B cell (primary cell): ENCODE measurements around the gene NELFA. TPM values are rescaled to one million over a fixed set of nuclear protein-coding genes. Genes with fewer than 3 reads are reported as not detected.

Source experiments
- ATAC-seq: fragments of 200-7000 bp; cut with Tn5 transposase; one replicate; pipeline ENCODE4 v1.10.0; 2021; ENCODE audit warnings: low read depth, mild to moderate bottlenecking, moderate number of reproducible peaks, moderate library complexity
- CTCF ChIA-PET: fragments of 350-600 bp; sonication (Branson Sonifier 250); formaldehyde crosslinking; loops from one replicate; lab custom pipeline; 2021; ENCODE audit warnings: antibody characterized with exemption, inconsistent platforms; lab: Charles Lee
- POLR2A ChIA-PET: fragments of 350-600 bp; sonication (Branson Sonifier 250); formaldehyde crosslinking; loops from one replicate; lab custom pipeline; 2021; ENCODE audit warnings: antibody characterized with exemption; lab: Charles Lee
- DNase-seq: peaks from one replicate; pipeline ENCODE4 v3.0.0; 2013
- H2AFZ ChIP-seq: 2 replicates; pipeline ENCODE4 v1.6.1; 2012; ENCODE audit warnings: mild to moderate bottlenecking, low read depth, low read length; ENCODE audit not compliant: insufficient read depth, poor library complexity, severe bottlenecking
- H3K27ac ChIP-seq, 2 donors: 1 replicate in 1 of 2; 2 replicates in 1 of 2; pipeline ENCODE4 v1.5.1; 2012 to 2013; ENCODE audit warnings: low read length in 2 of 2, mild to moderate bottlenecking in 2 of 2, moderate library complexity in 1 of 2
- H3K27me3 ChIP-seq, 4 experiments: fragments of 200-600 bp in 1 of 4; sonication (generic) in 1 of 4; replicated peaks in 1 of 4; 1 replicate in 2 of 4; 2 replicates in 2 of 4; pipeline versions ENCODE4 v1.6.1 to v1.7.0; 2013 to 2016; ENCODE audit warnings: low read length in 3 of 4, mild to moderate bottlenecking in 2 of 4, mixed read lengths in 1 of 4, moderate library complexity in 1 of 4; ENCODE audit not compliant: insufficient read depth in 4 of 4, control insufficient read depth in 3 of 4; ENCODE audit errors: control extremely low read depth in 1 of 4
- H3K36me3 ChIP-seq, 2 experiments: replicated peaks in 1 of 2; 1 replicate in 1 of 2; 2 replicates in 1 of 2; pipeline versions ENCODE4 v1.6.1 to v1.7.1; 2013; ENCODE audit warnings: low read length in 1 of 2; ENCODE audit not compliant: insufficient read depth in 2 of 2, control insufficient read depth in 1 of 2; ENCODE audit errors: control extremely low read depth in 1 of 2, extremely low read depth in 1 of 2
- H3K4me1 ChIP-seq, 2 donors: fragments of 200-600 bp in 1 of 2; sonication (generic) in 1 of 2; 1 replicate in 1 of 2; 2 replicates in 1 of 2; pipeline versions ENCODE4 v1.5.1 to v1.6.1; 2013 to 2017; ENCODE audit warnings: low read length in 2 of 2; ENCODE audit not compliant: control insufficient read depth in 2 of 2, insufficient read depth in 2 of 2
- H3K4me2 ChIP-seq: replicated peaks from 2 replicates; pipeline ENCODE3; 2012; ENCODE audit warnings: mild to moderate bottlenecking, low read depth, low read length; ENCODE audit not compliant: poor library complexity, severe bottlenecking
- H3K4me3 ChIP-seq, 5 experiments: fragments of 200-600 bp in 1 of 5; sonication (generic) in 1 of 5; 1 replicate in 3 of 5; 2 replicates in 2 of 5; pipeline versions ENCODE4 v1.5.1 to v1.7.0; 2011 to 2016; ENCODE audit warnings: low read length in 4 of 5, mild to moderate bottlenecking in 4 of 5, low read depth in 2 of 5, control low read depth in 1 of 5, moderate library complexity in 1 of 5; ENCODE audit not compliant: insufficient read depth in 1 of 5; ENCODE audit errors: control extremely low read depth in 1 of 5, extremely low read depth in 1 of 5
- H3K79me2 ChIP-seq: fragments of 200-600 bp; sonication (generic); one replicate; pipeline ENCODE4 v1.6.0; 2016; ENCODE audit warnings: low read length; ENCODE audit not compliant: control insufficient read depth, insufficient read depth
- H3K9ac ChIP-seq: fragments of 200-600 bp; sonication (generic); 2 replicates; pipeline ENCODE4 v1.6.1; 2017; ENCODE audit warnings: mild to moderate bottlenecking, low read length, moderate library complexity
- H3K9me3 ChIP-seq, 3 donors: one replicate each; pipeline versions ENCODE4 v1.6.1 to v1.7.1; 2013; ENCODE audit warnings: low read length in 2 of 3; ENCODE audit not compliant: control insufficient read depth in 2 of 3, insufficient read depth in 1 of 3; ENCODE audit errors: control extremely low read depth in 1 of 3
- H4K20me1 ChIP-seq: 2 replicates; pipeline ENCODE4 v1.6.0; 2012; ENCODE audit warnings: mild to moderate bottlenecking, low read length; ENCODE audit not compliant: insufficient read depth, control insufficient read depth, poor library complexity, severe bottlenecking
- H3K27ac Mint-ChIP-seq: one replicate; pipeline ENCODE4 v1.8.0; 2021; ENCODE audit warnings: mixed read lengths
- H3K27me3 Mint-ChIP-seq: one replicate; pipeline ENCODE4 v1.8.0; 2021; ENCODE audit warnings: mixed read lengths
- H3K4me1 Mint-ChIP-seq: one replicate; pipeline ENCODE4 v1.8.0; 2021; ENCODE audit warnings: mixed read lengths
- H3K4me3 Mint-ChIP-seq: one replicate; pipeline ENCODE4 v1.8.0; 2021; ENCODE audit warnings: mixed read lengths
- H3K9me3 Mint-ChIP-seq: one replicate; pipeline ENCODE4 v1.8.0; 2022; ENCODE audit warnings: mixed read lengths; ENCODE audit not compliant: insufficient read depth
- EZH2 ChIP-seq: IDR thresholded peaks from 2 replicates; pipeline ENCODE4 v1.6.1; 2012; ENCODE audit warnings: borderline replicate concordance, low read depth, mild to moderate bottlenecking, moderate library complexity, low read length; ENCODE audit not compliant: insufficient read depth, poor library complexity, severe bottlenecking
- WGBS: methylation state at CpG from one replicate; pipeline ENCODE4 v1.1.5; 2013; ENCODE audit warnings: missing lambda C conversion rate; ENCODE audit not compliant: insufficient coverage; 5-methylcytosine and 5-hydroxymethylcytosine counted together
- intact Hi-C: fragments of 100-400 bp; cut with micrococcal nuclease; formaldehyde crosslinking; loops from one replicate; pipeline ENCODE4 v1.10.0; 2022
- polyA plus RNA-seq: library from polyadenylated mRNA; depleted of rRNA; stranded (reverse); fragments of >200 nt; gene quantifications from 2 replicates; pipeline ENCODE4 v1.2.3, GENCODE V29; 2012
- total RNA-seq, 2 donors: library from RNA; stranded (reverse); fragments of 120-200 nt in 1 of 2; gene quantifications; 1 replicate in 1 of 2; 2 replicates in 1 of 2; pipeline versions ENCODE4 v1.2.3 to v1.2.4, GENCODE V29; 2013 to 2022
- TF ChIP-seq, protein P1 (sequence below): fragments of 200-600 bp; IDR thresholded peaks from one replicate; pipeline ENCODE4 v1.8.0; 2022; ENCODE audit warnings: antibody characterized with exemption, mild to moderate bottlenecking

NELFA gene
- total and polyA plus RNA-seq, 2 donors (not counting 1 experiment from before 2014, with no cell fraction given), result 42.8 to 60.7 TPM

DNA sequence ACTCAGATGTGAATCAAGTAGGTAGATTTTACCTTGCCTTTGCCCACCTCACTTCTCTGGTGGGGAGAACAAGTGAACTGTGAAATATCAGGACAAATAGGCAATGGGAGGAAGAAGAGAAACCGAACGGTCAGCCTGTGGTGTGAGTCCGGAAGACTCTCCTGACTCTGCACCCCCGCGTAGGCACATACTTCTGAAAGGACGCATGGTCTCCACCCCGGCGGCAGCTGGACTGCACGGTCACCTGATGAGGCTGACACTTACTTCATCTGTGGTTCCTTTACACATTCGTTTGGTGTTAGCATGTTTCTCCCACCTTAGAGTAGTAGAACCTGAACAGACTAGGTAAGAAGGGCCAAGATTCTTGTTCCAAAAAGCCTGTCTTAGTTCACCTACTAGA is 58.4 kb downstream of the NELFA start:
- 94% methylated on average over 9 of the region's 10 CpGs for WGBS
- ChIA-PET POLR2A (no interaction called here), CTCF (no interaction called here)
- DNase-seq (no peak), ATAC-seq (no peak)
- no peaks in the 10 kb centered on the region for H3K27me3 Mint-ChIP-seq
- Histone ChIP-seq H3K4me3 (no peak overlapping the region), H3K4me1 (no peaks in the 10 kb centered on the region), H3K79me2 (no peaks in the 10 kb centered on the region), H3K9me3 (no peaks in the 10 kb centered on the region), H3K27me3 (no peaks in the 10 kb centered on the region), H3K9ac (no peak overlapping the region), H3K36me3 (peaks cover 0 to 5% of the 10 kb centered on the region in 2 experiments), H2AFZ (no peak overlapping the region), H3K4me2 (no peak overlapping the region), H4K20me1 (no peaks in the 10 kb centered on the region), H3K27ac (no peak overlapping the region)
- no peak for TF ChIP-seq EZH2
- TF ChIP-seq, protein P1, sequence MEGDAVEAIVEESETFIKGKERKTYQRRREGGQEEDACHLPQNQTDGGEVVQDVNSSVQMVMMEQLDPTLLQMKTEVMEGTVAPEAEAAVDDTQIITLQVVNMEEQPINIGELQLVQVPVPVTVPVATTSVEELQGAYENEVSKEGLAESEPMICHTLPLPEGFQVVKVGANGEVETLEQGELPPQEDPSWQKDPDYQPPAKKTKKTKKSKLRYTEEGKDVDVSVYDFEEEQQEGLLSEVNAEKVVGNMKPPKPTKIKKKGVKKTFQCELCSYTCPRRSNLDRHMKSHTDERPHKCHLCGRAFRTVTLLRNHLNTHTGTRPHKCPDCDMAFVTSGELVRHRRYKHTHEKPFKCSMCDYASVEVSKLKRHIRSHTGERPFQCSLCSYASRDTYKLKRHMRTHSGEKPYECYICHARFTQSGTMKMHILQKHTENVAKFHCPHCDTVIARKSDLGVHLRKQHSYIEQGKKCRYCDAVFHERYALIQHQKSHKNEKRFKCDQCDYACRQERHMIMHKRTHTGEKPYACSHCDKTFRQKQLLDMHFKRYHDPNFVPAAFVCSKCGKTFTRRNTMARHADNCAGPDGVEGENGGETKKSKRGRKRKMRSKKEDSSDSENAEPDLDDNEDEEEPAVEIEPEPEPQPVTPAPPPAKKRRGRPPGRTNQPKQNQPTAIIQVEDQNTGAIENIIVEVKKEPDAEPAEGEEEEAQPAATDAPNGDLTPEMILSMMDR, result no peak
- no peaks in the 10 kb centered on the region for H3K9me3 Mint-ChIP-seq
- H3K4me1 Mint-ChIP-seq, result no peaks in the 10 kb centered on the region
- no peak overlapping the region for H3K4me3 Mint-ChIP-seq
- no peak overlapping the region for H3K27ac Mint-ChIP-seq
- intact Hi-C loops, result no loop called here

DNA sequence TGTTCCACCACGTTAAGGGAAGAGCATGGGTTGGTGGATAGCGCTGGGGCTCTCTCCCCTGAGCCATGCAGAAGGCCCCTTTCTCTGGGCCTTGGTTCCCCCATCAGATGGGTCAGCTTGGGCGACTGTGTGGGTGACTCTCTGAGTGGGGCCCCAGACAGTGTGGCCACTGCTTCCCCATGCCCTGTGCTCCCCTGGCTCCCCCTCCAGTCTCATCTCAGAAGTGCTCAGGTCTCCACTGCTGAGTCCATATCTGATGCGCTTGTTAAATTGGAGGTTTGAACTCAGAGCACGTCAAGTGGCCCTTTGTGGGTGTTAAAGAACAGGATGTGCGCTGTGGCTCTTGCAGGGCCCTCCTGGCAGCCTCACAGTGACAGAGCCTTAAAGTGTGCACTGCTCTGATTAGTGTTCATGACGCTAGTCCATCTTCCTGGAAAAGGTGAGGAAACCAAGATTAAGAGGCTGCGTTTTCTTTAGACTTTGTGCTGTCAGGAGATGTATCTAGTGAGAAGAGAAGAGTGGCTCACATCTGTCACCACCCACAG is 59.8 kb downstream of the NELFA start:
- H3K27ac ChIP-seq, result no peak overlapping the region
- Mint-ChIP-seq H3K27me3 (no peaks in the 10 kb centered on the region), H3K4me1 (no peaks in the 10 kb centered on the region), H3K9me3 (no peaks in the 10 kb centered on the region), H3K4me3 (no peak overlapping the region), H3K27ac (no peak overlapping the region)
- H3K4me1 ChIP-seq, result no peaks in the 10 kb centered on the region
- H3K36me3 ChIP-seq, result peaks cover 0 to 5% of the 10 kb centered on the region in 2 experiments
- WGBS, result 95% methylated on average over 7 of the region's 8 CpGs
- DNase-seq (no peak), ATAC-seq (no peak)
- no peaks in the 10 kb centered on the region for H3K27me3 ChIP-seq
- no peaks in the 10 kb centered on the region for H4K20me1 ChIP-seq
- intact Hi-C loops, result no loop called here
- H3K4me2 ChIP-seq, result no peak overlapping the region
- no peak overlapping the region for H3K4me3 ChIP-seq
- ChIA-PET POLR2A (no interaction called here), CTCF (no interaction called here)
- H2AFZ ChIP-seq, result no peak overlapping the region
- no peaks in the 10 kb centered on the region for H3K79me2 ChIP-seq
- H3K9me3 ChIP-seq, result no peaks in the 10 kb centered on the region
- H3K9ac ChIP-seq, result no peak overlapping the region
- TF ChIP-seq EZH2, result no peak
- TF ChIP-seq, protein P1, result no peak
